Liver (tissue), 9 donors: Measurements from ENCODE around the gene CD47. TPM values are rescaled to one million over a fixed set of nuclear protein-coding genes. Genes with fewer than 3 reads are reported as not detected.

Source experiments
- DNase-seq: peaks from one replicate; pipeline ENCODE4 v3.0.0-alpha.2; 2017; ENCODE audit warnings: low spot score
- H3K27ac ChIP-seq, 2 donors: one replicate each; pipeline ENCODE4 v1.7.0; 2013; ENCODE audit warnings: inconsistent platforms in 2 of 2, low read length in 2 of 2, control low read depth in 1 of 2, low read depth in 1 of 2, mild to moderate bottlenecking in 1 of 2
- H3K27me3 ChIP-seq, 4 donors: one replicate each; pipeline versions ENCODE4 v1.6.1 to v1.7.0; 2013; ENCODE audit warnings: low read length in 3 of 4, inconsistent platforms in 1 of 4, mild to moderate bottlenecking in 1 of 4, moderate library complexity in 1 of 4; ENCODE audit not compliant: control insufficient read depth in 4 of 4, insufficient read depth in 4 of 4
- H3K36me3 ChIP-seq, 4 donors: one replicate each; pipeline versions ENCODE4 v1.6.1 to v1.7.0; 2013; ENCODE audit warnings: low read length in 3 of 4, mild to moderate bottlenecking in 3 of 4, low read depth in 1 of 4, moderate library complexity in 1 of 4; ENCODE audit not compliant: control insufficient read depth in 4 of 4, insufficient read depth in 3 of 4
- H3K4me1 ChIP-seq, 4 donors: one replicate each; pipeline versions ENCODE4 v1.6.1 to v1.7.0; 2013; ENCODE audit warnings: low read length in 3 of 4, mild to moderate bottlenecking in 3 of 4, moderate library complexity in 1 of 4; ENCODE audit not compliant: control insufficient read depth in 4 of 4, insufficient read depth in 4 of 4
- H3K4me3 ChIP-seq, 3 donors: one replicate each; pipeline versions ENCODE4 v1.6.1 to v1.7.0; 2013; ENCODE audit warnings: low read length in 3 of 3, control low read depth in 1 of 3, low read depth in 1 of 3, mild to moderate bottlenecking in 1 of 3
- H3K9ac ChIP-seq, 2 donors: one replicate each; pipeline ENCODE4 v1.7.0; 2013; ENCODE audit warnings: low read length in 2 of 2, mild to moderate bottlenecking in 2 of 2, moderate library complexity in 2 of 2, control low read depth in 1 of 2, low read depth in 1 of 2
- H3K9me3 ChIP-seq, 4 donors: one replicate each; pipeline versions ENCODE4 v1.6.1 to v1.7.0; 2013; ENCODE audit warnings: low read length in 3 of 4; ENCODE audit not compliant: control insufficient read depth in 4 of 4
- ATF3 ChIP-seq: IDR thresholded peaks from 2 replicates; pipeline ENCODE4 v1.6.1; 2016; ENCODE audit warnings: antibody characterized with exemption
- CTCF ChIP-seq: fragments of 150-350 bp; IDR thresholded peaks from 2 replicates; pipeline ENCODE4 v1.5.1; 2017; ENCODE audit warnings: improper control_type of control experiment, low read depth, low read length; ENCODE audit not compliant: missing input control
- EGR1 ChIP-seq, 2 donors: IDR thresholded peaks; 2 replicates each; pipeline ENCODE4 v1.6.1; 2016 to 2018; ENCODE audit warnings: antibody characterized with exemption in 2 of 2, low read depth in 2 of 2
- FOXA1 ChIP-seq: IDR thresholded peaks from 2 replicates; pipeline ENCODE4 v1.6.1; 2016; ENCODE audit warnings: antibody characterized with exemption
- GABPA ChIP-seq, 2 donors: IDR thresholded peaks in 1 of 2; conservative IDR thresholded peaks in 1 of 2; 2 replicates each; pipeline ENCODE4 v1.6.1; 2016; ENCODE audit warnings: antibody characterized with exemption in 2 of 2, mild to moderate bottlenecking in 1 of 2, moderate library complexity in 1 of 2
- HNF4A ChIP-seq, 2 donors: conservative IDR thresholded peaks; 2 replicates each; pipeline ENCODE4 v1.6.1; 2016; ENCODE audit warnings: antibody characterized with exemption in 2 of 2, mild to moderate bottlenecking in 2 of 2
- HNF4G ChIP-seq: IDR thresholded peaks from 2 replicates; pipeline ENCODE4 v1.6.1; 2016; ENCODE audit warnings: antibody characterized with exemption
- JUND ChIP-seq, 2 donors: IDR thresholded peaks; 2 replicates each; pipeline ENCODE4 v1.6.1; 2016; ENCODE audit warnings: antibody characterized with exemption in 2 of 2
- NR2F2 ChIP-seq: IDR thresholded peaks from 2 replicates; pipeline ENCODE4 v1.6.1; 2016; ENCODE audit warnings: antibody characterized with exemption
- RAD21 ChIP-seq, 2 donors: IDR thresholded peaks; 2 replicates each; pipeline ENCODE4 v1.6.1; 2016; ENCODE audit warnings: antibody characterized with exemption in 2 of 2, mild to moderate bottlenecking in 2 of 2
- RXRA ChIP-seq, 2 donors: IDR thresholded peaks; 2 replicates each; pipeline ENCODE4 v1.6.1; 2017 to 2018; ENCODE audit warnings: antibody characterized with exemption in 2 of 2, mild to moderate bottlenecking in 1 of 2
- SP1 ChIP-seq: IDR thresholded peaks from 2 replicates; pipeline ENCODE4 v1.6.1; 2018; ENCODE audit warnings: antibody characterized with exemption, mild to moderate bottlenecking
- TAF1 ChIP-seq: conservative IDR thresholded peaks from 2 replicates; pipeline ENCODE4 v1.6.1; 2016; ENCODE audit warnings: antibody characterized with exemption, mild to moderate bottlenecking
- ZBTB33 ChIP-seq: IDR thresholded peaks from 2 replicates; pipeline ENCODE4 v1.6.1; 2016; ENCODE audit warnings: antibody characterized with exemption
- WGBS: extraction: QIAGEN DNeasy Blood & Tissue Kit; methylation state at CpG from one replicate; pipeline ENCODE4 v1.1.7; 2013; 5-methylcytosine and 5-hydroxymethylcytosine counted together
- polyA plus RNA-seq, 2 donors: library from polyadenylated mRNA; stranded (reverse) in 1 of 2; unstranded in 1 of 2; fragments of 200-250 nt in 1 of 2; fragments of >200 nt in 1 of 2; fragmentation: Nextera tagmentation in 1 of 2; extraction: Ambion mirVana in 1 of 2; gene quantifications; one replicate each; pipeline versions ENCODE4 v1.2.1 to v1.2.3, GENCODE V29; 2013 to 2015
- total RNA-seq, 2 donors: library from RNA; depleted of rRNA; stranded (reverse); fragments of >200 nt; gene quantifications; one replicate each; pipeline ENCODE4 v1.2.3, GENCODE V29; 2014
- TF ChIP-seq, protein P1 (sequence below): IDR thresholded peaks from 2 replicates; pipeline ENCODE4 v1.6.1; 2016; ENCODE audit warnings: antibody characterized with exemption
- TF ChIP-seq, protein P2 (sequence below): IDR thresholded peaks from 2 replicates; pipeline ENCODE4 v1.6.1; 2016; ENCODE audit warnings: antibody characterized with exemption, mild to moderate bottlenecking
- donor health status: healthy.
- donor health status: healthy.
- donor health status: healthy.
- donor health status: healthy.
- donor health status: healthy.

Gene CD47
- total and polyA plus RNA-seq, 4 donors = 23.4 to 39.5 (median 33.9) TPM

- Histone ChIP-seq H3K36me3 (no peaks in the 10 kb centered on the region), H3K27ac (no peak overlapping the region), H3K27me3 (no peaks in the 10 kb centered on the region), H3K4me3 (no peak overlapping the region), H3K9ac (no peak overlapping the region), H3K9me3 (no peaks in the 10 kb centered on the region), H3K4me1 (no peaks in the 10 kb centered on the region)
- TF ChIP-seq SP1 (no peak), TAF1 (no peak), HNF4G (no peak), JUND (IDR thresholded peaks at IDR 0.05) (no peak), GABPA (IDR thresholded peaks at IDR 0.05 in 1 of 2, conservative IDR thresholded peaks at IDR 0.05 in 1 of 2) (no peak), NR2F2 (no peak), ATF3 (no peak), EGR1 (IDR thresholded peaks at IDR 0.05; ENCODE audit: low read depth in 2 of 2) (no peak), CTCF (no peak), ZBTB33 (no peak), FOXA1 (no peak), RAD21 (IDR thresholded peaks at IDR 0.05) (no peak), HNF4A (conservative IDR thresholded peaks at IDR 0.05) (no peak), RXRA (IDR thresholded peaks at IDR 0.05) (no peak)
- TF ChIP-seq, protein P1, sequence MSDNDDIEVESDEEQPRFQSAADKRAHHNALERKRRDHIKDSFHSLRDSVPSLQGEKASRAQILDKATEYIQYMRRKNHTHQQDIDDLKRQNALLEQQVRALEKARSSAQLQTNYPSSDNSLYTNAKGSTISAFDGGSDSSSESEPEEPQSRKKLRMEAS = no peak
- TF ChIP-seq, protein P2, sequence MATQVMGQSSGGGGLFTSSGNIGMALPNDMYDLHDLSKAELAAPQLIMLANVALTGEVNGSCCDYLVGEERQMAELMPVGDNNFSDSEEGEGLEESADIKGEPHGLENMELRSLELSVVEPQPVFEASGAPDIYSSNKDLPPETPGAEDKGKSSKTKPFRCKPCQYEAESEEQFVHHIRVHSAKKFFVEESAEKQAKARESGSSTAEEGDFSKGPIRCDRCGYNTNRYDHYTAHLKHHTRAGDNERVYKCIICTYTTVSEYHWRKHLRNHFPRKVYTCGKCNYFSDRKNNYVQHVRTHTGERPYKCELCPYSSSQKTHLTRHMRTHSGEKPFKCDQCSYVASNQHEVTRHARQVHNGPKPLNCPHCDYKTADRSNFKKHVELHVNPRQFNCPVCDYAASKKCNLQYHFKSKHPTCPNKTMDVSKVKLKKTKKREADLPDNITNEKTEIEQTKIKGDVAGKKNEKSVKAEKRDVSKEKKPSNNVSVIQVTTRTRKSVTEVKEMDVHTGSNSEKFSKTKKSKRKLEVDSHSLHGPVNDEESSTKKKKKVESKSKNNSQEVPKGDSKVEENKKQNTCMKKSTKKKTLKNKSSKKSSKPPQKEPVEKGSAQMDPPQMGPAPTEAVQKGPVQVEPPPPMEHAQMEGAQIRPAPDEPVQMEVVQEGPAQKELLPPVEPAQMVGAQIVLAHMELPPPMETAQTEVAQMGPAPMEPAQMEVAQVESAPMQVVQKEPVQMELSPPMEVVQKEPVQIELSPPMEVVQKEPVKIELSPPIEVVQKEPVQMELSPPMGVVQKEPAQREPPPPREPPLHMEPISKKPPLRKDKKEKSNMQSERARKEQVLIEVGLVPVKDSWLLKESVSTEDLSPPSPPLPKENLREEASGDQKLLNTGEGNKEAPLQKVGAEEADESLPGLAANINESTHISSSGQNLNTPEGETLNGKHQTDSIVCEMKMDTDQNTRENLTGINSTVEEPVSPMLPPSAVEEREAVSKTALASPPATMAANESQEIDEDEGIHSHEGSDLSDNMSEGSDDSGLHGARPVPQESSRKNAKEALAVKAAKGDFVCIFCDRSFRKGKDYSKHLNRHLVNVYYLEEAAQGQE = no peak
- no peak for DNase-seq
- 76% methylated on average over 16 of the region's 16 CpGs for WGBS
These were observed 23.7 kb upstream of the CD47 start for GRCh38 chr3:108114423-108115065.
